Keratinocyte (primary cell): ENCODE results near the gene PHF12. TPM values are rescaled to one million over a fixed set of nuclear protein-coding genes. Genes with fewer than 3 reads are reported as not detected.

ENCODE experiments used
- DNase-seq: peaks from one replicate; pipeline ENCODE4 v3.0.0-alpha.2; 2011; ENCODE audit warnings: low read depth, missing footprints, low spot score
- FAIRE-seq: peaks from 2 replicates; lab custom pipeline; 2011; peaks lifted over from hg19 to GRCh38; lab: Jason Lieb, UNC
- H2AFZ ChIP-seq: 2 replicates; pipeline ENCODE4 v1.6.0; 2012; ENCODE audit warnings: low read length, control low read depth, inconsistent platforms; ENCODE audit not compliant: control insufficient read depth
- H3K27ac ChIP-seq: 2 replicates; pipeline ENCODE4 v1.5.1; 2011; ENCODE audit warnings: low read length; ENCODE audit not compliant: control insufficient read depth, insufficient read depth
- H3K27me3 ChIP-seq: 3 replicates; pipeline ENCODE4 v1.6.0; 2011; ENCODE audit warnings: low read length; ENCODE audit not compliant: control insufficient read depth, insufficient read depth; ENCODE audit errors: extremely low read depth
- H3K36me3 ChIP-seq, 2 experiments: 2 replicates in 1 of 2; 3 replicates in 1 of 2; pipeline ENCODE4 v1.5.1; 2011; ENCODE audit warnings: low read length in 2 of 2, mild to moderate bottlenecking in 1 of 2; ENCODE audit not compliant: control insufficient read depth in 2 of 2, insufficient read depth in 2 of 2; ENCODE audit errors: extremely low read depth in 1 of 2
- H3K4me1 ChIP-seq: 3 replicates; pipeline ENCODE4 v1.5.1; 2011; ENCODE audit warnings: low read length; ENCODE audit not compliant: control insufficient read depth, insufficient read depth; ENCODE audit errors: extremely low read depth
- H3K4me2 ChIP-seq: 3 replicates; pipeline ENCODE4 v1.6.0; 2011; ENCODE audit warnings: low read depth, low read length; ENCODE audit not compliant: control insufficient read depth, insufficient read depth; ENCODE audit errors: extremely low read depth
- H3K4me3 ChIP-seq, 3 experiments: fragments of 200-600 bp in 1 of 3; sonication (generic) in 1 of 3; 2 replicates in 2 of 3; 3 replicates in 1 of 3; pipeline ENCODE4 v1.5.1; 2011 to 2016; ENCODE audit warnings: low read length in 3 of 3, mild to moderate bottlenecking in 3 of 3, control low read depth in 2 of 3, inconsistent platforms in 1 of 3, low read depth in 1 of 3, mixed read lengths in 1 of 3, mixed run types in 1 of 3, moderate library complexity in 1 of 3; ENCODE audit not compliant: control insufficient read depth in 2 of 3, insufficient read depth in 2 of 3; ENCODE audit errors: extremely low read depth in 1 of 3
- H3K79me2 ChIP-seq: 2 replicates; pipeline ENCODE4 v1.6.0; 2012; ENCODE audit warnings: low read length; ENCODE audit not compliant: control insufficient read depth, insufficient read depth
- H3K9ac ChIP-seq: 3 replicates; pipeline ENCODE4 v1.6.0; 2011; ENCODE audit warnings: low read length; ENCODE audit not compliant: control insufficient read depth, insufficient read depth; ENCODE audit errors: extremely low read depth
- H3K9me1 ChIP-seq: 3 replicates; pipeline ENCODE4 v1.6.0; 2011; ENCODE audit warnings: low read length; ENCODE audit not compliant: control insufficient read depth, insufficient read depth; ENCODE audit errors: extremely low read depth
- H3K9me3 ChIP-seq: 2 replicates; pipeline ENCODE4 v1.5.1; 2012; ENCODE audit warnings: low read depth, low read length; ENCODE audit not compliant: control insufficient read depth
- H4K20me1 ChIP-seq: 3 replicates; pipeline ENCODE4 v1.6.0; 2011; ENCODE audit warnings: low read length; ENCODE audit not compliant: control insufficient read depth, insufficient read depth; ENCODE audit errors: extremely low read depth
- EZH2 ChIP-seq: IDR thresholded peaks from one replicate; pipeline ENCODE4 v1.6.1; 2012; ENCODE audit warnings: inconsistent platforms, mild to moderate bottlenecking, low read length, moderate library complexity
- dilution Hi-C: fragments of 300-500 bp; cut with MboI; formaldehyde crosslinking; loops from one replicate; pipeline ENCODE4 v1.7.0; 2020; ENCODE audit warnings: low sequenced_read_pairs; ENCODE audit not compliant: extremely low pct_ligation_motif_present
- polyA plus RNA-seq, 5 experiments: library from polyadenylated mRNA; depleted of rRNA in 3 of 5; stranded (reverse) in 3 of 5; stranded (forward) in 1 of 5; unstranded in 1 of 5; fragments of >200 nt; gene quantifications; 1 replicate in 1 of 5; 2 replicates in 3 of 5; 3 replicates in 1 of 5; pipeline versions ENCODE4 v1.2.1 to v1.2.3, GENCODE V29; 2011 to 2012; ENCODE audit warnings: missing spikeins in 2 of 5, low read depth in 1 of 5, low replicate concordance in 1 of 5
- TF ChIP-seq, protein P1 (sequence below), 3 experiments: IDR thresholded peaks in 1 of 3; conservative IDR thresholded peaks in 1 of 3; optimal IDR thresholded peaks in 1 of 3; 2 replicates in 2 of 3; 3 replicates in 1 of 3; pipeline versions ENCODE3 to v1.5.1; 2011; ENCODE audit warnings: low read length in 3 of 3, mild to moderate bottlenecking in 3 of 3, moderate library complexity in 2 of 3, control low read depth in 1 of 3, inconsistent platforms in 1 of 3; ENCODE audit not compliant: insufficient read depth in 2 of 3; ENCODE audit errors: extremely low read depth in 1 of 3

Gene PHF12
- polyA plus RNA-seq, 1 donor (not counting 4 experiments of a cell fraction or from before 2014, with no cell fraction given) = 9.6 TPM

- H3K9me3 ChIP-seq = no peaks in the 10 kb centered on the region
- H3K79me2 ChIP-seq = peaks cover 36% of the 10 kb centered on the region
- no peaks in the 10 kb centered on the region for H3K36me3 ChIP-seq
- peak overlapping the region; percentile 91 for H2AFZ ChIP-seq
- FAIRE-seq (peak; percentile 90), DNase-seq (peak; percentile 97)
- peaks cover 20% of the 10 kb centered on the region for H3K4me1 ChIP-seq
- peak overlapping the region; percentile 99 for H3K4me2 ChIP-seq
- no peaks in the 10 kb centered on the region for H3K27me3 ChIP-seq
- H3K9ac ChIP-seq = peak overlapping the region; percentile 91
- TF ChIP-seq, protein P1, sequence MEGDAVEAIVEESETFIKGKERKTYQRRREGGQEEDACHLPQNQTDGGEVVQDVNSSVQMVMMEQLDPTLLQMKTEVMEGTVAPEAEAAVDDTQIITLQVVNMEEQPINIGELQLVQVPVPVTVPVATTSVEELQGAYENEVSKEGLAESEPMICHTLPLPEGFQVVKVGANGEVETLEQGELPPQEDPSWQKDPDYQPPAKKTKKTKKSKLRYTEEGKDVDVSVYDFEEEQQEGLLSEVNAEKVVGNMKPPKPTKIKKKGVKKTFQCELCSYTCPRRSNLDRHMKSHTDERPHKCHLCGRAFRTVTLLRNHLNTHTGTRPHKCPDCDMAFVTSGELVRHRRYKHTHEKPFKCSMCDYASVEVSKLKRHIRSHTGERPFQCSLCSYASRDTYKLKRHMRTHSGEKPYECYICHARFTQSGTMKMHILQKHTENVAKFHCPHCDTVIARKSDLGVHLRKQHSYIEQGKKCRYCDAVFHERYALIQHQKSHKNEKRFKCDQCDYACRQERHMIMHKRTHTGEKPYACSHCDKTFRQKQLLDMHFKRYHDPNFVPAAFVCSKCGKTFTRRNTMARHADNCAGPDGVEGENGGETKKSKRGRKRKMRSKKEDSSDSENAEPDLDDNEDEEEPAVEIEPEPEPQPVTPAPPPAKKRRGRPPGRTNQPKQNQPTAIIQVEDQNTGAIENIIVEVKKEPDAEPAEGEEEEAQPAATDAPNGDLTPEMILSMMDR (optimal IDR thresholded peaks at IDR 0.05 in 1 of 3, IDR thresholded peaks at IDR 0.05 in 1 of 3, conservative IDR thresholded peaks at IDR 0.05 in 1 of 3; ENCODE audit: extremely low read depth in 1 of 3, insufficient read depth in 2 of 3, low read length in 3 of 3) = no peak
- TF ChIP-seq EZH2 = no peak
- dilution Hi-C loops = no loop called here
- peak overlapping the region; percentile 99 for H3K27ac ChIP-seq
- no peaks in the 10 kb centered on the region for H3K9me1 ChIP-seq
- H3K4me3 ChIP-seq = peak overlapping the region; percentile 64 to 90 (median 83)
- no peaks in the 10 kb centered on the region for H4K20me1 ChIP-seq
These were observed 965 bp upstream of the PHF12 start for GRCh38 chr17:28951991-28952975.

DNA sequence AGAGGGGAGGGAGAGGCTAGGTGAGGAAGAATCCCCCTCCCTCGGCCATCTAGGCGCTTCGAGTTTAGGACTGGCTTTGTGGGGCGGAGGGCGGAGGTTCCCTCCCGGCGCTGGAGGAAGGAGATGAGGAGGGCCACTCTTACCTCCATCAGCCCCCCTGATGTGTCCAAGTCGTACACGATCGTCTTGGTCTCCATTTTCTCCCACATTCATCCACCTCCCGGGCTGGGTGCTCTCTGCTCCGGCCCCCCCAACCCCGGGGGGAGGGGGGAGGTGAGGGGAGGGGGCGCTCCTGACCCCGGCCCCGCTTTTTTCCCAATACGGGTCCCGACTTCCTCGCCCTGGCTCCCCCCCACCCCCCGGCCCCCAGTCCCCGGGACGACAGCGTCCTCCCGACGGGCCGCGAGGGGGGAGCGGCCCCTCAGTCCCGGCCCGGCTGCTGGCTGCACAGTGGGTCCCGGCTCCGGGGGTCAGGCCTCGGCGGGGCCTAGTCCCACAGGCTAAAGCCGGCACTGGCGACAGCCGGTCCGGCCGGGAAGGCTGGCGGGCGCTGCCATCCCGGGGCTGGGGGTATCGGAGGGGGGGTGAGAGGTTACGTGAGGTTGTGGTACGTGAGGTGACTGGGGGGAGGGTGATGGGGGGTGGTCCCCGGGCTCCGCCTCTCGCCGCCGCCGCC, 428 bp downstream of the PHF12 start:
- dilution Hi-C loops = no loop called here
- DNase-seq (no peak), FAIRE-seq (no peak)
- Histone ChIP-seq H3K4me3 (peak overlapping the region; percentile 87 to 88 (median 88)), H3K4me2 (peak overlapping the region; percentile 81), H3K27ac (peak overlapping the region; percentile 85), H3K4me1 (peaks cover 34% of the 10 kb centered on the region), H4K20me1 (no peaks in the 10 kb centered on the region), H3K9me1 (no peaks in the 10 kb centered on the region), H3K79me2 (peaks cover 50% of the 10 kb centered on the region), H3K9me3 (no peaks in the 10 kb centered on the region), H3K36me3 (peaks cover 0 to 6% of the 10 kb centered on the region in 2 experiments), H3K9ac (peak overlapping the region; percentile 84), H3K27me3 (no peaks in the 10 kb centered on the region), H2AFZ (peak overlapping the region; percentile 3)
- TF ChIP-seq, protein P1 (optimal IDR thresholded peaks at IDR 0.05 in 1 of 3, IDR thresholded peaks at IDR 0.05 in 1 of 3, conservative IDR thresholded peaks at IDR 0.05 in 1 of 3; ENCODE audit: extremely low read depth in 1 of 3, insufficient read depth in 2 of 3, low read length in 3 of 3) = no peak
- TF ChIP-seq EZH2 = no peak
